ENCODE results near the gene TLK2.
"Not testable (repeated sequence)": the region's sequence is repeated elsewhere in the genome, so short reads cannot be mapped to it uniquely, and the experiment has no call there.

Gene TLK2

DNA sequence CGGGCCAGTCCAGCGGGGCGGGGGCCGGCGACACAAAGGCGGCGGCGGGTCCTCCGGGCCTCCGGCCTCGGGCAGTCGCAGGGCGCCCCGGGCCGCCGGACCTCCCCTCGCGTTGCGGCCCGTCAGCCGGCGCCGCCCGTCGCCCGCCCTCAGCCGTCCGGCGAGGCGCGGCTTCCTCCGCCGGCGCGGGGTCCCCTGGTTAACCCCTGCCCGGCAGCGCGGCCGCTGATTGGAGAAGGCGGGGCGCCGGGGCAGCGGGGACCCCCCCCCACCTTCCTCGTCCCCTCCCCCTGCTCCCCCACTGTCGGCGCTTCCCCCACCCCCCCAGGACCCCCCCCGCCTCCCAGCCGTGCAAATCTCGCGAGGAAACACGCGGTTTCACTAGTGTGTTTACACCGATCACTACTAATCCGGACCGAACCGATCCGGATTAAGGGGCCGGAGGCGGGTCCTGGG, at the start of gene TLK2:
TLK2 (plus strand) TSS at position 402 of the 456 bp plus-strand sequence. CDS start 2,301 bp downstream, outside the sequence.
- no peak for FAIRE-seq

- not testable (repeated sequence) for FAIRE-seq
Observed at GRCh38 chr17:62435251-62435650, 43.4 kb upstream of the TLK2 start.

DNA sequence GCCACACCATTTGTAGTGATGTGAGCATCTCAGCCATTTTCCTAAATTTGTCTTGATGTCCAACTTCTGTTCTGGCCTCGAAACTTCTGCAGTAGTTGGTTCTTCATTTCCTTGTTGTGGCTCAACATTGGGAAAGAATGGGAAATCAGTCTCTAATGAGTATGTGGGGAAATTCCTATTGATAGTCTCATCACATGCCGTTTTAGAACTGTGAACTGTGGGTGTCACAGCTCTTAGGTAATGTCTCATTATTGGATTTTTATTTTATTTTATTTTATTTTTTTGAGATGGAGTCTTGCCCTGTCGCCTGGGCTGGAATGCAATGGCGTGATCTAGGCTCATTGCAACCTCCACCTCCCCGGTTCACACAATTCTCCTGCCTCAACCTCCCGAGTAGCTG, 37.4 kb upstream of the TLK2 start:
- FAIRE-seq = not testable (repeated sequence)

DNA sequence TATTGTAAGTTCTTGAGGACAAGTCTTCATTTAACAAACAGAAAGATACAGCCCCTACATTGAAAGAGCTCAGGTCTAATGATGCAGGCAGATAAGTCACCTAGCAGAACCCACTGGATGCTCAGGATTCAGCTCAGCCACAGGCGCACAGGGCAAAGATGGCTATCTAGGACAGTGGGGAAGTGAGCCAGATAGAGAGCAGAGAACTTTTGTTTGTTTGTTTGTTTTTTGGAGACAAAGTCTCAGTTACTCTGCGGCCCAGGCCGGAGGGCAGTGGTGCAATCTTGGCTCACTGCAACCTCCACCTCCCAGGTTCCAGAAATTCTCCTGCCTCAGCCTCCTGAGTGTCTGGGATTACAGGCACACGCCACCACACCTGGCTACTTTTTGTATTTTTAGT, 34.6 kb upstream of the TLK2 start:
- no peak for FAIRE-seq

DNA sequence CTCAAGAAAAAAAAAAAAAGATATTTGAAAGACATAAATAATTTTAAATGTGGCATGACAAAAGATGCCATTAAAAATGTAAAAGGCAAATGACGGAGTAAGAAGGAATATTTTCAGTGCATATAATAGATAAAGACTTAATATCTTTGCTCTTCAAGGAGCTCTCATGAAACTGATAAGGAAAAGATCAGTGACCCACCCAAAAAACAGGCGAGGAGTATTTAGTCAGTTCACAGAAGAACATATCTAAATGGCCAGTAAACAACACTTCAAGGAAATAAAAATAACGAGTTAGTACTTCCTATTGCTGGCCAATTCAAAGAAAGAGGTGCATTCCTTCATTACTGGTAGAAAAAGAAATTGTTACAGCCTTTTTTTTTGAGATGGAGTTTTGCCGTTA, 32.8 kb upstream of the TLK2 start:
- FAIRE-seq = not testable (repeated sequence)

DNA sequence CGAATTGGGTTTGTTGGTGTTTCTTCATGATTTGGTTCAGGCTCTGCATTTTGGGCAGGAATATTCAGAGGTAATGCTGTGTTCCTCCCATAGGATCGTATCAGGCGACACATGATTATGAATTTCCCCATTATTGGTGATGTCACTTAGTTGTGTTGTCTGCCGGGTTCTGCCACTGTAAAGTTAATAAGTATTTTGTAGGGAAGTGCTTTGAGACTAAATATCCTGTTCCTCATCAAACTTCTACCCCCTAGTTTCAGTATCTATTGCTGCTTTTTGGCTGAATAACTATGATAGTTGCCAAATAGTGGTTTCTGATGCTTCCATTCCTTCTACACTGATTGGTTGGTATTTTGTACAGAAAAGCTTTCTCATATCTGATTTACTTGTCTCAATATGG, 26.4 kb upstream of the TLK2 start:
- not testable (repeated sequence) for FAIRE-seq

DNA sequence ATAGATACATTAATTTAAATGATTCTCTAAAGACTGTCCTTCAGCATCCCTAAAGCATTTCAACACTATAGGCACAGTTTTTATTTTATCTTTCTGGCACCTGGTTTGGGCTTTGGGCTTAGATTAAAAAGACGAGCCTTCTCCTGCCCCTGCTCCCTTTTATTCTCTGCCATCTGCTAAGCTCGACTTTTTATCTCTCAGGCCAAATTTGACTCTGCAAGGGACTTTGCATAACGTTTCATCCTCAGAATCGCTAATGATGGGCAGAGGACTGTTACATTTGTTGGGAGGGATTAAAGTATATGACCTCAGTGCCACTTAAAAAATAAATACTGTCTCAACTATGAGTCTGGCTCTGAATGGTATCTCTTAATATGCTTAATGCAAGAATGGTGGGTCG, 25.6 kb upstream of the TLK2 start:
- not testable (repeated sequence) for FAIRE-seq

- not testable (repeated sequence) for FAIRE-seq
Observed at GRCh38 chr17:62453656-62454055, 25.0 kb upstream of the TLK2 start.

DNA sequence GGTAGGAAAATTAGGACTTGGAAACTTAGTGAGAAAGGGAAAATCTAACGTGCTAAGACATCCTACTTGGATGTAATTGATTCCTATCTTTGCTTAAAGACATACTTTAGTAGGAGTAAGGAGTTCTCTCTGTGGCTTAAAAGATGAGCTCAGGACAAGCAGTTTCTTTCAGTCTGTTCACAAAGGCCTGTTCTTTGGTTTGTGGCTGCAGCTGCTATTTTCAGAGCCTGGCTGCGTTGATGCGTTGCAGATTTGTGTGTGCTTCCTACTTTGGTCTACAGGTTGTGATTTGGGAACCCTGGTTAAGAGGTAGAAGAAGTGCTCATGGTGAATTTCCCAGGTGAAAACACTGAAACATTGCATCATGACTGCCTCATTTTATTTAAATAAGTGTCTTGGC, 24.5 kb upstream of the TLK2 start:
- FAIRE-seq = not testable (repeated sequence)

DNA sequence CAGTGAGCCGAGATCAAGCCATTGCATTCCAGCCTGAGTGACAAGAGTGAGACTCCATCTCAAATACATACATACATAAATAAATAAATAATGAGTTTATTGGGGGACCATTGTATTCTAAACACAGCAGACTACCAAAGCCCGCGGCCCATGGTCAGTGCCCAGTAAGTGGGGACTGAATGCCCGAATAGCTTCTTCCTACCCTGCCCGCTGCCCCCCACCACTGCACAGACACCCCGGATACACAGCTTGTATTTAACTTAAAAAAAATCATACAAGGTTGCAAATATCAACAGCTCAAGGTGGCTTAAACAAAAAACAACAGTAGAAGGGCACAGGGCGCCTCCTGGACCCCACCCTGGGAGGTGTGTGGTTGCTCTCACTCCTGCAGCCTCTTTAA, 22.6 kb upstream of the TLK2 start:
- no peak for FAIRE-seq

- not testable (repeated sequence) for FAIRE-seq
Observed at GRCh38 chr17:62458483-62458882, 20.1 kb upstream of the TLK2 start.

DNA sequence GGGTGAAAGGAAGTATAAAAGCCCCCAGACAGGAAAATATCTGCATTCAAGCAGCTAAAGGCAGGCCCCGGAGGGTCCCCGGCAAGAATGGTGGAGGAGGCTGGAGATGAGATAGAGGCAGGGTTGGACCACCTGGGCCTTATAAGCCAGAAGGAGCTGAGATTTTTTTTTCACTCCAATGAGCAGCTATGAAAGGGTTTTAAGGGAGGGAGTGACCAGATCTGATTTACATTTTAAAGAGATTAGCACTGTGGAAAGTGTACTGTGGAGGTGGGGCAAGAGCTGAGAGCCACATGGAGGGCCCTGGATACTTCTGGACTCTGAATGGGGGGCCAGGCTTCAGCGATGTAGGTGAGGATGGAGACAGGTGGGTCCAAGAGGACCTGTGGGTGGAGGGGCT, 14.2 kb upstream of the TLK2 start:
- not testable (repeated sequence) for FAIRE-seq

DNA sequence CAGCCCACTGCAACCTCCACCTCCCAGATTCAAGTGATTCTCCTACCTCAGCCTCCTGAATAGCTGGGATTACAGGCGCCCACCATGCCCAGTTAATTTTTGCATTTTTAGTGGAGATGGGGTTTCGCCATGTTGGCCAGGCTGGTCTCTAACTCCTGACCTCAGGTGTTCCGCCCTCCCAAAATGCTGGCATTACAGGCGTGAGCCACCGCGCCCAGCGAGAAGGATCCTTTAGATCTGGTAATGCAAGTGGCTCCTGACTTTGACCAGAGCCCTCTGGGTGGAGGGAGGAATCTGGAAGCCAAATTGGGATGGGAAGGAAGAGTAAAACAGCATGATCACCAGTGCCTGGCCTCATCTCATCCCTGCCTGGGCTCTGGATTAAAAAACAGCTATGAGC, 13.4 kb upstream of the TLK2 start:
- not testable (repeated sequence) for FAIRE-seq

- not testable (repeated sequence) for FAIRE-seq
Observed at GRCh38 chr17:62470666-62471379, 7.8 kb upstream of the TLK2 start.

GRCh38 chr17:62471380-62471880, 7.2 kb upstream of the TLK2 start:
- FAIRE-seq = not testable (repeated sequence)

GRCh38 chr17:62473030-62473982, 5.3 kb upstream of the TLK2 start:
- not testable (repeated sequence) for FAIRE-seq

- FAIRE-seq = not testable (repeated sequence)
Observed at GRCh38 chr17:62477111-62477510, 1.5 kb upstream of the TLK2 start.

DNA sequence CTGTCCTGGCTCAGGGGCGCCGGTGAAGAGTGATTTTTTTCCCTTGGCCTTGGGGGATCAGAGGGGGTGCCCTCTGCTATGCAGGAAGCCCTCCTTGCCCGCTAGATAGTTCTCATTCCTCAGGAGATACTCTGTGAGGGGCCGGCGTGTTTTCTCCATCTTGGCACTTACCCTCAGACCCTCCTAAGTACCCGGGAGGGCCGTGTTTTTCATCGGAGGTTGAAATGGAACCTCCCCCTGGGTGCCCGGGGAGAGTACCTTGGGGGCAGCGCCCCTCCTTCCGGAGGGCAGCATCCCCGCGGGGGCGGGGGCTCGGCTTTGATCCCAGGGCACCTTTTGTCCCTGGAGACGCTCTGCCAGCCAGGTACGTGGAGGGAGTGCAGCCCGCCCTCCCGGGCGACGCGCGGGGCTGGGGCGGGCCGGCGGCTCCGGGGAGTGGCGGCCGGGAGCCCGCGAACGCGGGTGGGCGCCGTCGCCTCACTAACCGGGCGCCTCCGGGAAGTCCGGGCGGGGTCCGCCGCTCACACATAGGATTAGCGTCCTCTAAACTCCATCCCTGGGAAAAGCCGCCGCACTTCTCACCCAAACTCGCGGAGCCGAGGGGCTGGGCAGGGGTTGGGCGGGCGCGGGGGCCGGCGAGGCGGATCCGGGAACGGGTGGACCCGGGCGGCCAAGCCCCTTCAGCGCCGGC, 762 bp upstream of the TLK2 start:
- FAIRE-seq = not testable (repeated sequence)

GRCh38 chr17:62478880-62479638, 434 bp downstream of the TLK2 start:
- not testable (repeated sequence) for FAIRE-seq

- FAIRE-seq = not testable (repeated sequence)
Observed at GRCh38 chr17:62479639-62480258, 1.1 kb downstream of the TLK2 start.

DNA sequence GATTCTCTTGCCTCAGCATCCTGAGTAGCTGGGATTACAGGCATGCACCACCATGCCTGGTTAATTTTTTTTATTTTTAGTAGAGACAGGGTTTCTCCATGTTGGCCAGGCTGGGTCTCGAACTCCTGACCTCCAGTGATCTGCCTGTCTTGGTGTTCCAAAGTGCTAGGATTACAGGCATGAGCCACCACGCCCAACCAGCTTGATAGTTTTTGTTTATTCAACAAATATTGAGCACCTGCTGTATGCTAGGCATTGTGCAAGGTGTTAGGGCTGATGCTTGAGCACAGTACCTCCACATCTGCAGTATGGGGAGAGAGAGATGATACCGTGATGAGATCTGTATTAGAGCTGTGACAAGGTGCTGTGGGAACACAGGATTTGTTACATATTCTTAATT, 3.9 kb downstream of the TLK2 start:
- not testable (repeated sequence) for FAIRE-seq

All from islet of Langerhans (tissue), 1 donor.